Psoas muscle (tissue), 8 donors: ENCODE measurements around the gene ATRNL1. TPM values are rescaled to one million over a fixed set of nuclear protein-coding genes. Genes with fewer than 3 reads are reported as not detected.
"Not testable (repeated sequence)": the region's sequence is repeated elsewhere in the genome, so short reads cannot be mapped to it uniquely, and the experiment has no call there.

Experiments
- ATAC-seq, 4 donors: fragments of 200-7000 bp; cut with Tn5 transposase; one replicate each; pipeline ENCODE4 v1.9.1; 2020; ENCODE audit warnings: moderate library complexity in 3 of 4, mild to moderate bottlenecking in 2 of 4
- DNase-seq, 2 donors: peaks; one replicate each; pipeline ENCODE4 v3.0.0-alpha.2; 2020
- H3K27ac ChIP-seq: fragments of 200-600 bp; one replicate; pipeline ENCODE4 v1.8.0; 2022
- H3K27me3 ChIP-seq, 3 donors: fragments of 200-600 bp in 1 of 3; one replicate each; pipeline versions ENCODE4 v1.6.1 to v1.8.0; 2013 to 2022; ENCODE audit warnings: low read length in 2 of 3, mild to moderate bottlenecking in 2 of 3, moderate library complexity in 1 of 3; ENCODE audit not compliant: insufficient read depth in 3 of 3
- H3K36me3 ChIP-seq, 2 donors: fragments of 200-600 bp in 1 of 2; one replicate each; pipeline versions ENCODE4 v1.6.1 to v1.8.0; 2013 to 2022; ENCODE audit warnings: low read depth in 1 of 2, mild to moderate bottlenecking in 1 of 2, moderate library complexity in 1 of 2; ENCODE audit not compliant: insufficient read depth in 1 of 2
- H3K4me1 ChIP-seq: fragments of 200-600 bp; one replicate; pipeline ENCODE4 v1.8.0; 2022
- H3K4me3 ChIP-seq: fragments of 200-600 bp; one replicate; pipeline ENCODE4 v1.8.0; 2022; ENCODE audit warnings: mild to moderate bottlenecking
- H3K9me3 ChIP-seq: fragments of 200-600 bp; one replicate; pipeline ENCODE4 v1.8.0; 2022
- CTCF ChIP-seq: fragments of 200-600 bp; IDR thresholded peaks from one replicate; pipeline ENCODE4 v1.8.0; 2022; ENCODE audit warnings: antibody characterized with exemption
- WGBS, 3 donors: extraction: QIAGEN DNeasy Blood & Tissue Kit; methylation state at CpG; one replicate each; pipeline versions ENCODE4 v1.1.6 to v1.1.7; 2013; 5-methylcytosine and 5-hydroxymethylcytosine counted together
- intact Hi-C, 2 donors: fragments of 100-400 bp; cut with DNase I; formaldehyde crosslinking; loops; one replicate each; pipeline versions ENCODE4 v1.11.0 to v1.14.2; 2022
- polyA plus RNA-seq, 3 donors: library from polyadenylated mRNA; stranded (reverse); fragments of 200-250 nt; gene quantifications; one replicate each; pipeline ENCODE4 v1.2.3, GENCODE V29; 2013
- total RNA-seq, 4 donors: library from RNA; stranded (reverse); fragmentation: NEBNext Ultra II Directional in 2 of 4; extraction: Animal tissue kit (Norgen Biotek cat#: 25700) in 2 of 4; gene quantifications; one replicate each; pipeline versions ENCODE4 v1.2.1 to v1.2.4, GENCODE V29; 2021 to 2023
- donor health status: healthy with polysubstance abuse.
- donor health status: DM: no; HTN: no; CAD: no; lungs with moderate emphysema.
- donor health status: Bipolar disorder and iron deficiency.
- donor health status: healthy.
- donor health status: DM: yes; HTN: yes; CAD: no.
- donor health status: DM: no; HTN: no; CAD: no.
- donor health status: DM: no; HTN: no; CAD: no.
- donor health status: DM: yes; HTN: yes; CAD: no.

The ATRNL1 gene
- total and polyA plus RNA-seq, 7 donors = 0.01 to 7.1 (median 2.2) TPM

GRCh38 chr10:115300080-115300479, 206.9 kb downstream of the ATRNL1 start:
- WGBS, 3 donors = 70 to 74% (median 72%) methylated on average over 1 of the region's 1 CpG
- no peak for ATAC-seq
- no peak for TF ChIP-seq CTCF
- intact Hi-C loops = no loop called here
- H3K4me3 ChIP-seq = no peak overlapping the region
- H3K9me3 ChIP-seq = no peaks in the 10 kb centered on the region
- no peak for DNase-seq
- no peaks in the 10 kb centered on the region for H3K4me1 ChIP-seq
- no peaks in the 10 kb centered on the region for H3K27me3 ChIP-seq
- no peaks in the 10 kb centered on the region for H3K36me3 ChIP-seq
- H3K27ac ChIP-seq = no peak overlapping the region

- H3K36me3 ChIP-seq, H3K4me3 ChIP-seq, H3K4me1 ChIP-seq, DNase-seq, intact Hi-C loops, H3K9me3 ChIP-seq, H3K27ac ChIP-seq, ATAC-seq, H3K27me3 ChIP-seq: not testable (repeated sequence)
- WGBS, 3 donors = 89 to 100% (median 91%) methylated on average over 1 of the region's 1 CpG
Observed at GRCh38 chr10:115319669-115320068, 226.5 kb downstream of the ATRNL1 start.

GRCh38 chr10:115321360-115321759, 228.2 kb downstream of the ATRNL1 start:
- 60 to 64% (median 62%) methylated on average over 2 of the region's 2 CpGs for WGBS, 3 donors
- TF ChIP-seq CTCF = no peak

GRCh38 chr10:115328331-115328730, 235.2 kb downstream of the ATRNL1 start:
- Histone ChIP-seq H3K27ac (no peak overlapping the region), H3K4me3 (no peak overlapping the region), H3K36me3 (no peaks in the 10 kb centered on the region), H3K27me3 (no peaks in the 10 kb centered on the region), H3K4me1 (no peaks in the 10 kb centered on the region), H3K9me3 (no peaks in the 10 kb centered on the region)
- WGBS, 3 donors = 88 to 91% (median 90%) methylated on average over 2 of the region's 2 CpGs
- DNase-seq (no peak), ATAC-seq (no peak)
- no peak for TF ChIP-seq CTCF
- intact Hi-C loops = no loop called here

More at GRCh38 chr10:115321360-115321759, 228.2 kb downstream of the ATRNL1 start:
- ATAC-seq (no peak), DNase-seq (no peak)
- intact Hi-C loops = no loop called here
- Histone ChIP-seq H3K4me3 (no peak overlapping the region), H3K9me3 (peaks cover 4% of the 10 kb centered on the region), H3K36me3 (no peaks in the 10 kb centered on the region), H3K27me3 (no peaks in the 10 kb centered on the region), H3K4me1 (no peaks in the 10 kb centered on the region), H3K27ac (no peak overlapping the region)

- no peak overlapping the region for H3K4me3 ChIP-seq
- intact Hi-C loops = no loop called here
- DNase-seq = no peak
- no peak for TF ChIP-seq CTCF
- H3K9me3 ChIP-seq = no peaks in the 10 kb centered on the region
- H3K27me3 ChIP-seq = no peaks in the 10 kb centered on the region
- WGBS, 3 donors = 90 to 96% (median 92%) methylated on average over 1 of the region's 1 CpG
- ATAC-seq = no peak
- no peak overlapping the region for H3K27ac ChIP-seq
- no peaks in the 10 kb centered on the region for H3K36me3 ChIP-seq
- no peaks in the 10 kb centered on the region for H3K4me1 ChIP-seq
Observed at GRCh38 chr10:115335366-115335765, 242.2 kb downstream of the ATRNL1 start.
